Fibroblast of pulmonary artery (primary cell): Measurements from ENCODE around the gene SPIRE2.
"Not testable (repeated sequence)": the region's sequence is repeated elsewhere in the genome, so short reads cannot be mapped to it uniquely, and the experiment has no call there.

ENCODE experiments used
- DNase-seq: peaks from one replicate; pipeline ENCODE4 v3.0.0-alpha.2; 2010; ENCODE audit warnings: low read depth
- H3K4me3 ChIP-seq: replicated peaks from 2 replicates; pipeline ENCODE4 v1.5.1; 2011; ENCODE audit warnings: low read depth, mild to moderate bottlenecking, control low read depth, low read length, moderate library complexity
- CTCF ChIP-seq: IDR thresholded peaks from 2 replicates; pipeline ENCODE4 v1.5.1; 2011; ENCODE audit warnings: mild to moderate bottlenecking, control low read depth, low read length, inconsistent platforms; ENCODE audit errors: missing control alignments

SPIRE2 gene

GRCh38 chr16:89795676-89796075 is 32.6 kb upstream of the SPIRE2 start:
- H3K4me3 ChIP-seq: no peak overlapping the region
- no peak for TF ChIP-seq CTCF
- DNase-seq: no peak

- TF ChIP-seq CTCF: no peak
- H3K4me3 ChIP-seq: no peak overlapping the region
- no peak for DNase-seq
Measured at GRCh38 chr16:89796104-89796503, 32.2 kb upstream of the SPIRE2 start.

GRCh38 chr16:89798126-89798525 is 30.1 kb upstream of the SPIRE2 start:
- no peak for DNase-seq
- no peak for TF ChIP-seq CTCF
- H3K4me3 ChIP-seq: no peak overlapping the region

- no peak overlapping the region for H3K4me3 ChIP-seq
- no peak for TF ChIP-seq CTCF
- DNase-seq: no peak
Measured at GRCh38 chr16:89798832-89799370, 29.4 kb upstream of the SPIRE2 start.

GRCh38 chr16:89801800-89802199 is 26.5 kb upstream of the SPIRE2 start:
- TF ChIP-seq CTCF: no peak
- DNase-seq: peak; percentile 64
- H3K4me3 ChIP-seq: no peak overlapping the region

- peak; percentile 21 for DNase-seq
- TF ChIP-seq CTCF: no peak
- H3K4me3 ChIP-seq: no peak overlapping the region
Measured at GRCh38 chr16:89805136-89805905, 23.0 kb upstream of the SPIRE2 start.

GRCh38 chr16:89806589-89807193 is 21.6 kb upstream of the SPIRE2 start:
- DNase-seq, H3K4me3 ChIP-seq: not testable (repeated sequence)
